SK-N-SH treated with all-trans-retinoic acid at 6 μM for 48 hours (cell line): ENCODE measurements around the gene OVOL2.

ENCODE experiments used
- RARB ChIP-seq: fragments of 250-450 bp; sonication (Bioruptor Pico); IDR thresholded peaks from 2 replicates; pipeline ENCODE4 v1.8.0; 2021; ENCODE audit warnings: mild to moderate bottlenecking, moderate library complexity
- SNAI2 ChIP-seq: fragments of 250-450 bp; sonication (Bioruptor Pico); IDR thresholded peaks from 2 replicates; pipeline ENCODE4 v1.5.0; 2020; ENCODE audit warnings: mild to moderate bottlenecking, moderate library complexity
- ZC3H10 ChIP-seq: fragments of 250-450 bp; sonication (Bioruptor Pico); IDR thresholded peaks from 2 replicates; pipeline ENCODE4 v1.5.1; 2021; ENCODE audit warnings: mild to moderate bottlenecking, moderate library complexity
- ZFP30 ChIP-seq: fragments of 450-650 bp; formaldehyde crosslinking; IDR thresholded peaks from 2 replicates; pipeline ENCODE4 v1.5.0; 2022; ENCODE audit warnings: mild to moderate bottlenecking, moderate library complexity
- ZNF70 ChIP-seq: fragments of 450-650 bp; formaldehyde crosslinking; IDR thresholded peaks from 2 replicates; pipeline ENCODE4 v1.5.0; 2020; ENCODE audit warnings: mild to moderate bottlenecking, moderate library complexity
- ZNF8 ChIP-seq: fragments of 450-650 bp; formaldehyde crosslinking; IDR thresholded peaks from 2 replicates; pipeline ENCODE4 v1.5.0; 2020; ENCODE audit warnings: mild to moderate bottlenecking, moderate library complexity
- TF ChIP-seq, protein P1 (sequence below): fragments of 250-450 bp; sonication (Bioruptor Pico); IDR thresholded peaks from 2 replicates; pipeline ENCODE4 v1.5.1; 2020; ENCODE audit warnings: low read depth, mild to moderate bottlenecking, moderate library complexity
- TF ChIP-seq, protein P2 (sequence below): fragments of 250-450 bp; sonication (Bioruptor Pico); IDR thresholded peaks from 2 replicates; pipeline ENCODE4 v1.8.0; 2020; ENCODE audit warnings: mild to moderate bottlenecking, moderate library complexity, borderline replicate concordance

- no peak for TF ChIP-seq RARB (CRISPR knock-in tag)
- no peak for TF ChIP-seq ZNF70 (CRISPR knock-in tag)
- no peak for TF ChIP-seq SNAI2 (CRISPR knock-in tag)
- TF ChIP-seq ZC3H10 (CRISPR knock-in tag) = no peak
- TF ChIP-seq, protein P1, sequence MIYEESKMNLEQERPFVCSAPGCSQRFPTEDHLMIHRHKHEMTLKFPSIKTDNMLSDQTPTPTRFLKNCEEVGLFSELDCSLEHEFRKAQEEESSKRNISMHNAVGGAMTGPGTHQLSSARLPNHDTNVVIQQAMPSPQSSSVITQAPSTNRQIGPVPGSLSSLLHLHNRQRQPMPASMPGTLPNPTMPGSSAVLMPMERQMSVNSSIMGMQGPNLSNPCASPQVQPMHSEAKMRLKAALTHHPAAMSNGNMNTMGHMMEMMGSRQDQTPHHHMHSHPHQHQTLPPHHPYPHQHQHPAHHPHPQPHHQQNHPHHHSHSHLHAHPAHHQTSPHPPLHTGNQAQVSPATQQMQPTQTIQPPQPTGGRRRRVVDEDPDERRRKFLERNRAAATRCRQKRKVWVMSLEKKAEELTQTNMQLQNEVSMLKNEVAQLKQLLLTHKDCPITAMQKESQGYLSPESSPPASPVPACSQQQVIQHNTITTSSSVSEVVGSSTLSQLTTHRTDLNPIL = no peak
- TF ChIP-seq, protein P2, sequence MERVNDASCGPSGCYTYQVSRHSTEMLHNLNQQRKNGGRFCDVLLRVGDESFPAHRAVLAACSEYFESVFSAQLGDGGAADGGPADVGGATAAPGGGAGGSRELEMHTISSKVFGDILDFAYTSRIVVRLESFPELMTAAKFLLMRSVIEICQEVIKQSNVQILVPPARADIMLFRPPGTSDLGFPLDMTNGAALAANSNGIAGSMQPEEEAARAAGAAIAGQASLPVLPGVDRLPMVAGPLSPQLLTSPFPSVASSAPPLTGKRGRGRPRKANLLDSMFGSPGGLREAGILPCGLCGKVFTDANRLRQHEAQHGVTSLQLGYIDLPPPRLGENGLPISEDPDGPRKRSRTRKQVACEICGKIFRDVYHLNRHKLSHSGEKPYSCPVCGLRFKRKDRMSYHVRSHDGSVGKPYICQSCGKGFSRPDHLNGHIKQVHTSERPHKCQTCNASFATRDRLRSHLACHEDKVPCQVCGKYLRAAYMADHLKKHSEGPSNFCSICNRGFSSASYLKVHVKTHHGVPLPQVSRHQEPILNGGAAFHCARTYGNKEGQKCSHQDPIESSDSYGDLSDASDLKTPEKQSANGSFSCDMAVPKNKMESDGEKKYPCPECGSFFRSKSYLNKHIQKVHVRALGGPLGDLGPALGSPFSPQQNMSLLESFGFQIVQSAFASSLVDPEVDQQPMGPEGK (CRISPR knock-in tag) = no peak
- no peak for TF ChIP-seq ZFP30
- no peak for TF ChIP-seq ZNF8 (CRISPR knock-in tag)
Observed at GRCh38 chr20:18005170-18005989, 52.3 kb downstream of the OVOL2 start.
